ENCODE results near the gene APCS. TPM values are rescaled to one million over a fixed set of nuclear protein-coding genes. Genes with fewer than 3 reads are reported as not detected.

APCS gene
- total and polyA plus RNA-seq, 10 donors, result not detected

- TF ChIP-seq, protein P1, sequence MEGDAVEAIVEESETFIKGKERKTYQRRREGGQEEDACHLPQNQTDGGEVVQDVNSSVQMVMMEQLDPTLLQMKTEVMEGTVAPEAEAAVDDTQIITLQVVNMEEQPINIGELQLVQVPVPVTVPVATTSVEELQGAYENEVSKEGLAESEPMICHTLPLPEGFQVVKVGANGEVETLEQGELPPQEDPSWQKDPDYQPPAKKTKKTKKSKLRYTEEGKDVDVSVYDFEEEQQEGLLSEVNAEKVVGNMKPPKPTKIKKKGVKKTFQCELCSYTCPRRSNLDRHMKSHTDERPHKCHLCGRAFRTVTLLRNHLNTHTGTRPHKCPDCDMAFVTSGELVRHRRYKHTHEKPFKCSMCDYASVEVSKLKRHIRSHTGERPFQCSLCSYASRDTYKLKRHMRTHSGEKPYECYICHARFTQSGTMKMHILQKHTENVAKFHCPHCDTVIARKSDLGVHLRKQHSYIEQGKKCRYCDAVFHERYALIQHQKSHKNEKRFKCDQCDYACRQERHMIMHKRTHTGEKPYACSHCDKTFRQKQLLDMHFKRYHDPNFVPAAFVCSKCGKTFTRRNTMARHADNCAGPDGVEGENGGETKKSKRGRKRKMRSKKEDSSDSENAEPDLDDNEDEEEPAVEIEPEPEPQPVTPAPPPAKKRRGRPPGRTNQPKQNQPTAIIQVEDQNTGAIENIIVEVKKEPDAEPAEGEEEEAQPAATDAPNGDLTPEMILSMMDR (IDR thresholded peaks at IDR 0.05 in 8 of 11, conservative IDR thresholded peaks at IDR 0.05 in 3 of 11), result no peak
- no peak for TF ChIP-seq POLR2AphosphoS5 (IDR thresholded peaks at IDR 0.05)
- TF ChIP-seq POLR2A (IDR thresholded peaks at IDR 0.05), result no peak
- Histone ChIP-seq H3K9me3 (no peaks in the 10 kb centered on the region), H3K36me3 (no peaks in the 10 kb centered on the region), H3K4me3 (no peak overlapping the region), H3K4me1 (no peaks in the 10 kb centered on the region), H3K27me3 (replicated peaks in 1 of 7) (peaks cover 0 to 2% (median 0%) of the 10 kb centered on the region in 7 donors), H3K27ac (no peak overlapping the region)
- WGBS, 5 donors, result 47 to 77% (median 58%) methylated on average over 3 of the region's 3 CpGs
- DNase-seq, result no peak
- intact Hi-C loops (cut with DNase I; ENCODE audit: low total_unique reads), result no loop called here
Observed at GRCh38 chr1:159556931-159557369, 30.7 kb upstream of the APCS start.

DNA sequence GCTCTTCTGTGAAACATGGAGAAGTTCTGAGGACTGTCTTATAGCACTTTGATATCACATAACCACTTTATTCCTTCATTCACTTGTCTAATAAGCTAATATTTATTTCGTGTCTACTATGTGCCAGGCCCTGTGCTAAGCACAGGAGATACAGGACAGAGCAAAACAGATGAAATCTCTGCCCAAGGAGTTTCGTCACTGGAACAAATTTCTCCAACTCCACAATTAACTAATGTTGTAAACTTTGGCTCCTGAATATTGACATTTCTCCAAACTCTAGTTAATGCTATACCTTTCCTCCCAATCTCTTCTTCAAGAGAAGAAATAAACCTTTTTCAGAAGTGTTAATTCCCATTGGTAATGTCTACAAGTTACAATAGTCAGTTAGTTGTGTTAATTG is 27.0 kb upstream of the APCS start:
- intact Hi-C loops (cut with DNase I; ENCODE audit: low total_unique reads), result no loop called here
- no peak for DNase-seq
- Histone ChIP-seq H3K27me3 (replicated peaks in 1 of 7) (peaks cover 0 to 6% (median 0%) of the 10 kb centered on the region in 7 donors), H3K36me3 (no peaks in the 10 kb centered on the region), H3K27ac (no peak overlapping the region), H3K4me3 (no peak overlapping the region), H3K4me1 (no peaks in the 10 kb centered on the region), H3K9me3 (peaks cover 0 to 8% (median 6%) of the 10 kb centered on the region in 8 donors)
- 61 to 81% (median 76%) methylated on average over 2 of the region's 2 CpGs for WGBS, 5 donors
- TF ChIP-seq, protein P1 (IDR thresholded peaks at IDR 0.05 in 8 of 11, conservative IDR thresholded peaks at IDR 0.05 in 3 of 11), result no peak
- TF ChIP-seq POLR2AphosphoS5 (IDR thresholded peaks at IDR 0.05) (no peak), POLR2A (IDR thresholded peaks at IDR 0.05) (no peak)

GRCh38 chr1:159561497-159561896 is 26.1 kb upstream of the APCS start:
- no peak for TF ChIP-seq POLR2AphosphoS5 (IDR thresholded peaks at IDR 0.05)
- no peak for TF ChIP-seq POLR2A (IDR thresholded peaks at IDR 0.05)
- TF ChIP-seq, protein P1 (IDR thresholded peaks at IDR 0.05 in 8 of 11, conservative IDR thresholded peaks at IDR 0.05 in 3 of 11), result no peak
- H3K27ac ChIP-seq, result no peak overlapping the region
- H3K4me1 ChIP-seq, result no peaks in the 10 kb centered on the region
- no peak overlapping the region for H3K4me3 ChIP-seq
- H3K27me3 ChIP-seq (replicated peaks in 1 of 7), result peaks cover 0 to 6% (median 0%) of the 10 kb centered on the region in 7 donors
- no peaks in the 10 kb centered on the region for H3K36me3 ChIP-seq
- peaks cover 0 to 12% (median 8%) of the 10 kb centered on the region in 8 donors for H3K9me3 ChIP-seq
- intact Hi-C loops (cut with DNase I; ENCODE audit: low total_unique reads), result no loop called here
- DNase-seq, result no peak

DNA sequence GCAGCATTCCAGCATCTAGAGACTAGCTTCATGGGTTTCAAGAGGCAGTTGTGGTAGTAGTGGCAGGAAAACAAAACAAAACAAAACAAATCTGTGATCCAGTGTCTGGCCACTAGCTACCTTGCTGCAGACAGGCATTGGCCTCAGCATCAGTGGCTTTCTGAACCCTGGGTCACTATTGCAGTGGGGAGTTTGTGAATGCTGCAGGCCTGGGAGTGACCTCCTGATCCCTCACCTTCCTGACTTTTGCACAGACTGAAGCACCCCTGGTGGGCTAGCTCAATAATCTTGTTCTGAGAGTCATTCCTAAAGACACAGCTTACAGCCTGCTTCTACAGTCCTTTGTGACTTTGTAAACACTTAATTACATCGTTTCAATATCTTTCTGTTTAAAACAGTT is 24.9 kb upstream of the APCS start:
- intact Hi-C loops (cut with DNase I; ENCODE audit: low total_unique reads), result no loop called here
- H3K36me3 ChIP-seq, result no peaks in the 10 kb centered on the region
- DNase-seq, result no peak
- 42 to 76% (median 67%) methylated on average over 1 of the region's 1 CpG for WGBS, 5 donors
- no peaks in the 10 kb centered on the region for H3K4me1 ChIP-seq
- TF ChIP-seq, protein P1 (IDR thresholded peaks at IDR 0.05 in 8 of 11, conservative IDR thresholded peaks at IDR 0.05 in 3 of 11), result no peak
- TF ChIP-seq POLR2A (IDR thresholded peaks at IDR 0.05) (no peak), POLR2AphosphoS5 (IDR thresholded peaks at IDR 0.05) (no peak)
- H3K9me3 ChIP-seq, result peaks cover 0 to 12% (median 8%) of the 10 kb centered on the region in 8 donors
- no peak overlapping the region for H3K4me3 ChIP-seq
- H3K27ac ChIP-seq, result no peak overlapping the region
- H3K27me3 ChIP-seq (replicated peaks in 1 of 7), result peaks cover 0 to 6% (median 0%) of the 10 kb centered on the region in 7 donors

Data from spleen (tissue), 11 donors.